IMR-90 (cell line): ENCODE results near the gene PACS1. TPM values are rescaled to one million over a fixed set of nuclear protein-coding genes. Genes with fewer than 3 reads are reported as not detected.

Experiments used
- ATAC-seq: fragments of 200-7000 bp; cut with Tn5 transposase; 2 replicates; pipeline ENCODE4 v1.9.1; 2020; ENCODE audit warnings: low read depth, mild to moderate bottlenecking, moderate library complexity
- BruUV-seq: library from RNA; stranded (reverse); fragments of 400-500 nt; replicated peaks from 2 replicates; lab custom pipeline; 2021; lab: Mats Ljungman, UMichigan
- CTCF ChIA-PET: fragments of 300-600 bp; formaldehyde crosslinking; extraction: SDS; loops from one replicate; lab custom pipeline; 2021; ENCODE audit warnings: antibody characterized with exemption; lab: Yijun Ruan, JAX
- POLR2A ChIA-PET: fragments of 300-600 bp; sonication (Branson Sonifier 250); formaldehyde crosslinking; loops from one replicate; lab custom pipeline; 2022; ENCODE audit warnings: antibody characterized with exemption; ENCODE audit not compliant: unreplicated experiment; lab: Charles Lee
- DNase-seq: peaks from one replicate; pipeline ENCODE4 v3.0.0; 2013
- H2AFZ ChIP-seq: replicated peaks from 2 replicates; pipeline ENCODE3; 2013; ENCODE audit warnings: low read length, mild to moderate bottlenecking; ENCODE audit not compliant: poor library complexity
- H2AK5ac ChIP-seq: 2 replicates; pipeline ENCODE4 v1.6.1; 2013; ENCODE audit warnings: low read depth, low read length, inconsistent platforms
- H2AK9ac ChIP-seq: replicated peaks from 2 replicates; pipeline ENCODE3; 2013; ENCODE audit warnings: mild to moderate bottlenecking, low read depth, low read length, moderate library complexity; ENCODE audit not compliant: poor library complexity
- H2BK120ac ChIP-seq: 2 replicates; pipeline ENCODE4 v1.6.1; 2013; ENCODE audit warnings: low read depth, low read length, inconsistent platforms
- H2BK15ac ChIP-seq: 3 replicates; pipeline ENCODE4 v1.6.1; 2013; ENCODE audit warnings: low read depth, low read length, inconsistent platforms
- H2BK20ac ChIP-seq: 2 replicates; pipeline ENCODE4 v1.6.1; 2013; ENCODE audit warnings: low read depth, mild to moderate bottlenecking, inconsistent platforms, low read length, moderate library complexity
- H2BK5ac ChIP-seq: 2 replicates; pipeline ENCODE4 v1.6.1; 2013; ENCODE audit warnings: mild to moderate bottlenecking, low read depth, low read length, inconsistent platforms; ENCODE audit not compliant: poor library complexity, severe bottlenecking
- H3K14ac ChIP-seq: replicated peaks from 2 replicates; pipeline ENCODE4 v1.6.1; 2013; ENCODE audit warnings: low read depth, low read length, inconsistent platforms
- H3K18ac ChIP-seq: 2 replicates; pipeline ENCODE4 v1.6.1; 2013; ENCODE audit warnings: low read depth, low read length, control low read depth
- H3K23ac ChIP-seq: 2 replicates; pipeline ENCODE4 v1.6.1; 2013; ENCODE audit warnings: low read depth, low read length, inconsistent platforms
- H3K27ac ChIP-seq: 2 replicates; pipeline ENCODE4 v1.5.1; 2013; ENCODE audit warnings: mild to moderate bottlenecking, control low read depth, low read length; ENCODE audit not compliant: insufficient read depth
- H3K27me3 ChIP-seq: 2 replicates; pipeline ENCODE4 v1.6.1; 2013; ENCODE audit warnings: low read length; ENCODE audit not compliant: control insufficient read depth, insufficient read depth
- H3K36me3 ChIP-seq: 2 replicates; pipeline ENCODE4 v1.6.1; 2013; ENCODE audit warnings: low read length, mixed read lengths; ENCODE audit not compliant: control insufficient read depth, insufficient read depth
- H3K4ac ChIP-seq: 2 replicates; pipeline ENCODE4 v1.6.1; 2013; ENCODE audit warnings: low read depth, low read length, inconsistent platforms
- H3K4me1 ChIP-seq: 2 replicates; pipeline ENCODE4 v1.6.1; 2013; ENCODE audit warnings: low read length, mixed read lengths; ENCODE audit not compliant: control insufficient read depth, insufficient read depth
- H3K4me2 ChIP-seq: 2 replicates; pipeline ENCODE4 v1.6.1; 2013; ENCODE audit warnings: low read depth, mild to moderate bottlenecking, control low read depth, low read length, moderate library complexity
- H3K4me3 ChIP-seq: 2 replicates; pipeline ENCODE4 v1.5.1; 2013; ENCODE audit warnings: low read depth, mild to moderate bottlenecking, control low read depth, low read length, moderate library complexity; ENCODE audit not compliant: insufficient read depth
- H3K56ac ChIP-seq: 2 replicates; pipeline ENCODE4 v1.6.1; 2013; ENCODE audit warnings: low read length, inconsistent platforms; ENCODE audit not compliant: insufficient read depth; ENCODE audit errors: extremely low read depth
- H3K79me1 ChIP-seq, 2 experiments: 2 replicates each; pipeline ENCODE4 v1.6.1; 2013; ENCODE audit warnings: low read length in 2 of 2, inconsistent platforms in 1 of 2, low read depth in 1 of 2
- H3K9ac ChIP-seq: 2 replicates; pipeline ENCODE4 v1.6.1; 2013; ENCODE audit warnings: low read depth, low read length, control low read depth
- H3K9me1 ChIP-seq: 2 replicates; pipeline ENCODE4 v1.6.1; 2013; ENCODE audit warnings: low read length, inconsistent platforms; ENCODE audit not compliant: insufficient read depth
- H3K9me3 ChIP-seq: 2 replicates; pipeline ENCODE4 v1.6.1; 2013; ENCODE audit warnings: low read length; ENCODE audit not compliant: control insufficient read depth, insufficient read depth
- H4K20me1 ChIP-seq: 2 replicates; pipeline ENCODE4 v1.6.1; 2013; ENCODE audit warnings: low read length, inconsistent platforms; ENCODE audit not compliant: insufficient read depth
- H4K5ac ChIP-seq: 2 replicates; pipeline ENCODE4 v1.6.1; 2013; ENCODE audit warnings: mild to moderate bottlenecking, low read depth, low read length, control low read depth
- H4K8ac ChIP-seq, 2 experiments: 2 replicates each; pipeline ENCODE4 v1.6.1; 2013; ENCODE audit warnings: low read depth in 2 of 2, low read length in 2 of 2, control low read depth in 1 of 2, inconsistent platforms in 1 of 2
- H4K91ac ChIP-seq: 2 replicates; pipeline ENCODE4 v1.6.1; 2013; ENCODE audit warnings: low read depth, low read length, inconsistent platforms; ENCODE audit not compliant: insufficient read depth
- MXI1 ChIP-seq: IDR thresholded peaks from 2 replicates; pipeline ENCODE4 v1.6.1; 2012; ENCODE audit warnings: low read depth, mild to moderate bottlenecking, low read length, moderate library complexity, borderline replicate concordance
- SMC3 ChIP-seq: fragments of 150-350 bp; IDR thresholded peaks from 2 replicates; pipeline ENCODE4 v1.6.1; 2016; ENCODE audit warnings: low read depth, mild to moderate bottlenecking, antibody characterized with exemption, low read length, moderate library complexity
- WGBS, 2 experiments: methylation state at CpG; one replicate each; pipeline versions ENCODE4 v1.1.5 to v1.1.7; 2013; ENCODE audit warnings: missing lambda C conversion rate in 2 of 2; ENCODE audit not compliant: insufficient read length in 1 of 2; ENCODE audit errors: extremely low coverage in 2 of 2; 5-methylcytosine and 5-hydroxymethylcytosine counted together
- dilution Hi-C: fragments of 300-500 bp; cut with HindIII; formaldehyde crosslinking; loops from one replicate; pipeline ENCODE4 v1.14.3; 2018; ENCODE audit warnings: low sequenced_read_pairs; ENCODE audit not compliant: unreplicated experiment
- in situ Hi-C: fragments of 300-500 bp; cut with MboI; formaldehyde crosslinking; loops from 3 replicates; pipeline ENCODE4 v1.14.3; 2019; ENCODE audit warnings: low sequenced_read_pairs, inconsistent platforms, mixed read lengths
- intact Hi-C: fragments of 100-400 bp; cut with micrococcal nuclease; formaldehyde crosslinking; loops from 2 replicates; pipeline ENCODE4 v1.10.0; 2022
- polyA plus RNA-seq, 3 experiments: library from polyadenylated mRNA; depleted of rRNA; stranded (reverse); fragments of >200 nt; gene quantifications; 2 replicates each; pipeline ENCODE4 v1.2.3, GENCODE V29; 2012; ENCODE audit warnings: low replicate concordance in 1 of 3
- total RNA-seq: library from RNA; depleted of rRNA; stranded (reverse); fragments of >200 nt; gene quantifications from 2 replicates; pipeline ENCODE4 v1.2.3, GENCODE V29; 2012

Gene PACS1
- total and polyA plus RNA-seq, 2 of the 4 experiments (the other 2 are of a cell fraction): 7.3 to 32.0 TPM

GRCh38 chr11:66131937-66132632, 62.0 kb downstream of the PACS1 start:
- H2AK9ac ChIP-seq: no peak overlapping the region
- H3K4ac ChIP-seq: no peak overlapping the region
- H2AK5ac ChIP-seq: no peak overlapping the region
- no TSS peak for BruUV-seq
- H3K4me3 ChIP-seq: no peak overlapping the region
- intact Hi-C loops: no loop called here
- no peak overlapping the region for H2BK120ac ChIP-seq
- peaks cover 12% of the 10 kb centered on the region for H3K4me1 ChIP-seq
- H2BK20ac ChIP-seq: no peak overlapping the region
- no peak overlapping the region for H4K5ac ChIP-seq
- in situ Hi-C loops: no loop called here
- H3K27ac ChIP-seq: no peak overlapping the region
- H3K9me3 ChIP-seq: no peaks in the 10 kb centered on the region
- H3K23ac ChIP-seq: no peak overlapping the region
- H3K36me3 ChIP-seq: no peaks in the 10 kb centered on the region
- ChIA-PET CTCF (no interaction called here), POLR2A (no interaction called here)
- DNase-seq (no peak), ATAC-seq (no peak)
- no CpG with 5 or more reads among the region's 7 CpGs for WGBS, 2 experiments
- no peak overlapping the region for H3K56ac ChIP-seq
- no peak overlapping the region for H3K9ac ChIP-seq
- peaks cover 10% of the 10 kb centered on the region for H3K9me1 ChIP-seq
- peaks cover 12 to 60% of the 10 kb centered on the region in 2 experiments for H3K79me1 ChIP-seq
- no peak overlapping the region for H3K4me2 ChIP-seq
- H2BK5ac ChIP-seq: no peak overlapping the region
- no peak overlapping the region for H3K18ac ChIP-seq
- no peak overlapping the region for H4K91ac ChIP-seq
- dilution Hi-C loops: no loop called here
- no peaks in the 10 kb centered on the region for H3K27me3 ChIP-seq
- no peak overlapping the region for H4K8ac ChIP-seq
- no peak for TF ChIP-seq MXI1
- no peak for TF ChIP-seq SMC3
- no peak overlapping the region for H3K14ac ChIP-seq
- no peak overlapping the region for H2BK15ac ChIP-seq
- H4K20me1 ChIP-seq: no peaks in the 10 kb centered on the region
- H2AFZ ChIP-seq: no peak overlapping the region
